GM23338 (cell line): ENCODE measurements around the gene RAB33A. TPM values are rescaled to one million over a fixed set of nuclear protein-coding genes. Genes with fewer than 3 reads are reported as not detected.

Source experiments
- ATAC-seq: fragments of 200-7000 bp; cut with Tn5 transposase; 3 replicates; pipeline ENCODE4 v1.9.1; 2020
- DNase-seq: peaks from one replicate; pipeline ENCODE4 v3.0.0-alpha.2; 2015; ENCODE audit warnings: low spot score
- H2AFZ ChIP-seq: fragments of 200-600 bp; sonication (generic); 2 replicates; pipeline ENCODE4 v1.8.0; 2016; ENCODE audit warnings: antibody characterized with exemption, mild to moderate bottlenecking, moderate library complexity
- H3F3A ChIP-seq: fragments of 200-600 bp; sonication (generic); replicated peaks from 2 replicates; pipeline ENCODE4 v1.8.0; 2017; ENCODE audit warnings: antibody characterized with exemption, mixed run types, low read depth
- H3K27ac ChIP-seq: fragments of 200-600 bp; sonication (generic); 2 replicates; pipeline ENCODE4 v1.6.1; 2016; ENCODE audit warnings: low read depth
- H3K27me3 ChIP-seq: fragments of 200-600 bp; sonication (generic); 2 replicates; pipeline ENCODE4 v1.8.0; 2016; ENCODE audit warnings: mild to moderate bottlenecking, mixed run types, moderate library complexity; ENCODE audit not compliant: insufficient read depth
- H3K36me3 ChIP-seq: fragments of 200-600 bp; sonication (generic); 2 replicates; pipeline ENCODE4 v1.8.0; 2016; ENCODE audit warnings: mild to moderate bottlenecking; ENCODE audit not compliant: insufficient read depth
- H3K4me1 ChIP-seq: fragments of 200-600 bp; sonication (generic); 2 replicates; pipeline ENCODE4 v1.8.0; 2016; ENCODE audit warnings: mild to moderate bottlenecking, moderate library complexity; ENCODE audit not compliant: insufficient read depth
- H3K4me2 ChIP-seq: fragments of 200-600 bp; sonication (generic); 2 replicates; pipeline ENCODE4 v1.7.1; 2017; ENCODE audit warnings: mixed run types
- H3K4me3 ChIP-seq: fragments of 200-600 bp; sonication (generic); 2 replicates; pipeline ENCODE4 v1.6.1; 2016; ENCODE audit warnings: mixed run types
- H3K79me2 ChIP-seq: fragments of 200-600 bp; sonication (generic); replicated peaks from 2 replicates; pipeline ENCODE4 v1.8.0; 2017; ENCODE audit warnings: mild to moderate bottlenecking; ENCODE audit not compliant: insufficient read depth
- H3K9me2 ChIP-seq: fragments of 200-600 bp; sonication (generic); 2 replicates; pipeline ENCODE4 v1.8.0; 2017; ENCODE audit not compliant: insufficient read depth
- H4K20me1 ChIP-seq: fragments of 200-600 bp; sonication (generic); replicated peaks from 2 replicates; pipeline ENCODE4 v1.8.0; 2017; ENCODE audit warnings: mild to moderate bottlenecking; ENCODE audit not compliant: insufficient read depth
- H3K27ac Mint-ChIP-seq: 2 replicates; pipeline ENCODE4 v1.8.0; 2020; ENCODE audit warnings: inconsistent platforms, mild to moderate bottlenecking, moderate library complexity, mixed read lengths
- H3K27me3 Mint-ChIP-seq: 3 replicates; pipeline ENCODE4 v1.8.0; 2022; ENCODE audit warnings: low read depth, mild to moderate bottlenecking, moderate library complexity, mixed read lengths, inconsistent platforms; ENCODE audit not compliant: insufficient read depth, poor library complexity
- H3K36me3 Mint-ChIP-seq: 3 replicates; pipeline ENCODE4 v1.8.0; 2021; ENCODE audit warnings: low read depth, mild to moderate bottlenecking, inconsistent platforms, moderate library complexity, mixed read lengths
- H3K4me1 Mint-ChIP-seq: 3 replicates; pipeline ENCODE4 v1.8.0; 2020; ENCODE audit warnings: mild to moderate bottlenecking, inconsistent platforms, mixed read lengths
- H3K4me3 Mint-ChIP-seq: 3 replicates; pipeline ENCODE4 v1.8.0; 2021; ENCODE audit warnings: moderate library complexity, mild to moderate bottlenecking, inconsistent platforms, mixed read lengths
- H3K9me3 Mint-ChIP-seq: 3 replicates; pipeline ENCODE4 v1.8.0; 2020; ENCODE audit warnings: moderate library complexity, mild to moderate bottlenecking, inconsistent platforms, mixed read lengths
- CREB1 ChIP-seq: fragments of 250-450 bp; sonication (Bioruptor Pico); IDR thresholded peaks from 2 replicates; pipeline ENCODE4 v1.5.0; 2020; ENCODE audit warnings: low read depth, mild to moderate bottlenecking, moderate library complexity
- CTCF ChIP-seq, 2 experiments: fragments of 200-600 bp in 1 of 2; sonication (generic) in 1 of 2; conservative IDR thresholded peaks; 2 replicates each; pipeline versions ENCODE4 v1.5.1 to v1.6.1; 2016 to 2017; ENCODE audit warnings: antibody characterized with exemption in 2 of 2, low read depth in 2 of 2, mild to moderate bottlenecking in 2 of 2, moderate library complexity in 1 of 2
- EZH2 ChIP-seq: fragments of 200-600 bp; sonication (generic); IDR thresholded peaks from one replicate; pipeline ENCODE4 v1.8.0; 2017; ENCODE audit warnings: antibody characterized with exemption, mild to moderate bottlenecking, low read depth; ENCODE audit not compliant: unreplicated experiment
- EZH2phosphoT487 ChIP-seq: fragments of 200-600 bp; sonication (generic); IDR thresholded peaks from one replicate; pipeline ENCODE4 v1.8.1; 2018; ENCODE audit warnings: antibody characterized with exemption; ENCODE audit not compliant: unreplicated experiment
- JUNB ChIP-seq: IDR thresholded peaks from one replicate; pipeline ENCODE4 v1.6.1; 2016; ENCODE audit warnings: antibody characterized with exemption; ENCODE audit not compliant: unreplicated experiment
- NANOG ChIP-seq: IDR thresholded peaks from 2 replicates; pipeline ENCODE4 v1.6.1; 2016; ENCODE audit warnings: antibody characterized with exemption, borderline replicate concordance
- POLR2AphosphoS5 ChIP-seq: IDR thresholded peaks from 2 replicates; pipeline ENCODE4 v1.6.1; 2016; ENCODE audit warnings: antibody characterized with exemption, low read depth
- STAT1 ChIP-seq: IDR thresholded peaks from one replicate; pipeline ENCODE4 v1.6.1; 2016; ENCODE audit warnings: antibody characterized with exemption; ENCODE audit not compliant: unreplicated experiment
- ZNF114 ChIP-seq: fragments of 250-450 bp; sonication (Bioruptor Pico); IDR thresholded peaks from 2 replicates; pipeline ENCODE4 v1.5.0; 2020; ENCODE audit warnings: mild to moderate bottlenecking, moderate library complexity
- ZNF331 ChIP-seq: fragments of 250-450 bp; sonication (Bioruptor Pico); IDR thresholded peaks from 2 replicates; pipeline ENCODE4 v1.5.0; 2020; ENCODE audit warnings: low read depth, mild to moderate bottlenecking, moderate library complexity
- ZNF462 ChIP-seq: fragments of 250-450 bp; sonication (Bioruptor Pico); IDR thresholded peaks from 2 replicates; pipeline ENCODE4 v1.5.0; 2020; ENCODE audit warnings: mild to moderate bottlenecking, moderate library complexity
- polyA plus RNA-seq: library from polyadenylated mRNA; unstranded; fragments of >200 nt; fragmentation: Nextera tagmentation; extraction: Ambion mirVana; gene quantifications from 2 replicates; pipeline ENCODE4 v1.2.1, GENCODE V29; 2016
- total RNA-seq: library from RNA; depleted of rRNA; stranded (reverse); fragments of >200 nt; shearing (Covaris generic); gene quantifications from 2 replicates; pipeline ENCODE4 v1.2.3, GENCODE V29; 2014
- TF ChIP-seq, protein P1 (sequence below): IDR thresholded peaks from one replicate; pipeline ENCODE4 v1.6.1; 2018; ENCODE audit warnings: antibody characterized with exemption; ENCODE audit not compliant: unreplicated experiment

Gene RAB33A
- total and polyA plus RNA-seq, 2 experiments from 2014 or later, result 5.5 to 6.5 TPM

DNA sequence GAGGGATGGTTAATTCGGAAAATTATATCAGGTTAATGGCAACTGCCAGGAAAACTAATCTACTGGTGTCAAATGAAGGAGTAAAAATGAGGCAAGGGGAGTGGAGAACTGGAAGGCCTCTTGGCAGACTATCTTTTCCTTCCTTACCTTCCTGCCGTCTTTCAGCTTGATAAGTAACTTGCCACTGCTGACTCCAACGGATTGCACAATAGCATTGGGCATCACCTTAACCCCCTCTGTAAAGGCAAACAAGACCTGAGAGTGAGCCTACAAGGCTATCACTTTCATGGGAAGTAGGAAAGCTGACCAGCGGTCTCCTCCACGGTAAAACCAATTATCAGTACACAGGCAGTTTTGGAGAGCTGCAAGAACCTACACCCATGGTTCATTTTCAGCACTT, 35.3 kb upstream of the RAB33A start (continued):
- TF ChIP-seq ZNF462 (CRISPR knock-in tag), result no peak
- no peak for TF ChIP-seq NANOG
- TF ChIP-seq CTCF (conservative IDR thresholded peaks at IDR 0.05; ENCODE audit: low read depth in 2 of 2), result no peak

DNA sequence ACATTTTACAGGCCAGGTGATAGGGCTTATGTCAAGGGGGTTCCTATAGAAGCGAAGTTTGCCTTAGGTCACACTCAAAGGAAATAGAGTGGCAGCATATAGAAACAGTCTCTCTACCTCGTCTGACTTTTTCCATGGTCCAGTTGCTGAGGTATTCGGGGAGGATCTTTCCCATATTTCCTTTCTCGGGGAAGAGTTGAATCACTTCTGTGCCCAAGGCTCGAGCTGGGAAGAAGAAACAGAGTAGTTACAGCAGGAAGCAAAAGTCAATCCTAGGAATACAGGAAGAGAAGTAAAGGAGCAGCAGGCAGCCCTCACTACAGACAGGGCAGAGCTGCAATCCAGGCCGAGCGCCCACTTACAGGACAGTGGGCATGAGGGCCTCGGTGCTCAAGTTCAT, 34.8 kb upstream of the RAB33A start:
- no peaks in the 10 kb centered on the region for H3K27me3 ChIP-seq
- no peak for ATAC-seq
- no peak overlapping the region for H3K4me2 ChIP-seq
- peaks cover 38% of the 10 kb centered on the region for H3K36me3 Mint-ChIP-seq
- no peaks in the 10 kb centered on the region for H3K9me3 Mint-ChIP-seq
- no peak overlapping the region for H3K4me3 Mint-ChIP-seq
- no peaks in the 10 kb centered on the region for H3K4me1 ChIP-seq
- H3F3A ChIP-seq, result no peaks in the 10 kb centered on the region
- no peak overlapping the region for H3K27ac ChIP-seq
- H3K36me3 ChIP-seq, result no peaks in the 10 kb centered on the region; the same call in 1 of the 2 replicates
- H2AFZ ChIP-seq, result no peak overlapping the region
- no peak overlapping the region for H3K4me3 ChIP-seq
- peaks cover 1% of the 10 kb centered on the region for H3K27me3 Mint-ChIP-seq
- DNase-seq, result no peak
- peaks cover 6% of the 10 kb centered on the region for H3K4me1 Mint-ChIP-seq
- no peaks in the 10 kb centered on the region for H3K79me2 ChIP-seq
- H3K9me2 ChIP-seq, result no peaks in the 10 kb centered on the region
- no peak overlapping the region for H3K27ac Mint-ChIP-seq
- H4K20me1 ChIP-seq, result no peaks in the 10 kb centered on the region
- TF ChIP-seq STAT1 (no peak), CTCF (conservative IDR thresholded peaks at IDR 0.05; ENCODE audit: low read depth in 2 of 2) (no peak), JUNB (no peak), ZNF114 (no peak), ZNF331 (CRISPR knock-in tag) (no peak), CREB1 (no peak), NANOG (no peak), POLR2AphosphoS5 (no peak), EZH2 (no peak), EZH2phosphoT487 (no peak)
- TF ChIP-seq, protein P1, sequence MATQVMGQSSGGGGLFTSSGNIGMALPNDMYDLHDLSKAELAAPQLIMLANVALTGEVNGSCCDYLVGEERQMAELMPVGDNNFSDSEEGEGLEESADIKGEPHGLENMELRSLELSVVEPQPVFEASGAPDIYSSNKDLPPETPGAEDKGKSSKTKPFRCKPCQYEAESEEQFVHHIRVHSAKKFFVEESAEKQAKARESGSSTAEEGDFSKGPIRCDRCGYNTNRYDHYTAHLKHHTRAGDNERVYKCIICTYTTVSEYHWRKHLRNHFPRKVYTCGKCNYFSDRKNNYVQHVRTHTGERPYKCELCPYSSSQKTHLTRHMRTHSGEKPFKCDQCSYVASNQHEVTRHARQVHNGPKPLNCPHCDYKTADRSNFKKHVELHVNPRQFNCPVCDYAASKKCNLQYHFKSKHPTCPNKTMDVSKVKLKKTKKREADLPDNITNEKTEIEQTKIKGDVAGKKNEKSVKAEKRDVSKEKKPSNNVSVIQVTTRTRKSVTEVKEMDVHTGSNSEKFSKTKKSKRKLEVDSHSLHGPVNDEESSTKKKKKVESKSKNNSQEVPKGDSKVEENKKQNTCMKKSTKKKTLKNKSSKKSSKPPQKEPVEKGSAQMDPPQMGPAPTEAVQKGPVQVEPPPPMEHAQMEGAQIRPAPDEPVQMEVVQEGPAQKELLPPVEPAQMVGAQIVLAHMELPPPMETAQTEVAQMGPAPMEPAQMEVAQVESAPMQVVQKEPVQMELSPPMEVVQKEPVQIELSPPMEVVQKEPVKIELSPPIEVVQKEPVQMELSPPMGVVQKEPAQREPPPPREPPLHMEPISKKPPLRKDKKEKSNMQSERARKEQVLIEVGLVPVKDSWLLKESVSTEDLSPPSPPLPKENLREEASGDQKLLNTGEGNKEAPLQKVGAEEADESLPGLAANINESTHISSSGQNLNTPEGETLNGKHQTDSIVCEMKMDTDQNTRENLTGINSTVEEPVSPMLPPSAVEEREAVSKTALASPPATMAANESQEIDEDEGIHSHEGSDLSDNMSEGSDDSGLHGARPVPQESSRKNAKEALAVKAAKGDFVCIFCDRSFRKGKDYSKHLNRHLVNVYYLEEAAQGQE, result no peak
